Mammary microvascular endothelial cell (primary cell): ENCODE measurements around the gene CCDC179. TPM values are rescaled to one million over a fixed set of nuclear protein-coding genes. Genes with fewer than 3 reads are reported as not detected.

Experiments used
- total RNA-seq: library from RNA; depleted of rRNA; stranded (reverse); fragments of >200 nt; gene quantifications from 2 replicates; pipeline ENCODE4 v1.2.3, GENCODE V29; 2015

Gene CCDC179
- total RNA-seq, result not detected in 2 replicates

GRCh38 chr11:22860241-22860640 is at the start of gene CCDC179:
Gene CCDC179, minus strand, starts transcription at chr11:22860474. Its CDS starts 53 bp downstream, at chr11:22860421.

GRCh38 chr11:22829231-22830081 is 30.8 kb downstream of the CCDC179 start, which contains the start of gene SVIP:
Gene SVIP, minus strand, starts transcription at chr11:22829801. Its CDS starts 53 bp downstream, at chr11:22829748.

Other genes starting within 250 kb of the CCDC179 start
- gene FANCF, start 234.7 kb downstream of the CCDC179 start, total RNA-seq, result 8.9 and 9.8 TPM in 2 replicates
- gene GAS2, start 193.9 kb downstream of the CCDC179 start, total RNA-seq, result 0.59 and 1.8 TPM in 2 replicates
- 15.5 and 22.7 TPM in 2 replicates for gene SVIP, start 30.7 kb downstream of the CCDC179 start, total RNA-seq